Measurements from ENCODE around the gene CD3E.
A peak's percentile ranks its signal among the peaks of the same experiment; 100 is the strongest.
"Not testable (repeated sequence)": the region's sequence is repeated elsewhere in the genome, so short reads cannot be mapped to it uniquely, and the experiment has no call there.

Gene CD3E

DNA sequence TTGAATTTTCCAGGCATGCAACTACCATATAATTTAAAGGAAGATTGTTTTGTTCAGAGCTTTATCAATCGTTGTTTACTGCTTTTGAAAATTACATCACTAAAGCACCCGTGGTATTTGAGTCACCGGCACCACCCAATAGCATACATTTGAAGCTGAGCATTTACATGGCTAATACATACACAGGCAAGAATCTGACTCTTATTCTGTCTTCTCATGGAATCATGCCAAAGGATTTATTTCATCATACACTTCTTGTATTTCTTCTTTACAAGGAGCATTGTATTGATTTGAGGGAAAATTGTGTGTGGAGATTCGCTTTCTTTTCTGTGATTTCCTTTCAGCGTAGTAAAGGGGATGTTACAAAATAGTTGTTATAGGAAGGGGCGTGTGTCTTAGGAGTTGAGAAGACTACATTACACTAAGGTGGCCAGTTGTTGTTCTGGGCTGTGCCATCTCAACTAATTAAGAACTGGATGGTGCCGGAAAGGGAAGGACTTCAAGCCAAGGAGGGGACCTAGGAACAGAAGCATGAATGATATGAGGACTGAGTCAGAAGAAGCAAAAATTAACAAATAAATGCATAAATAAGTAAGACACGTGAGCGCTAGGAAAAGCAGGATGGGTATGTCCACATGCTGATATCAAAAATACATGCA, 12.9 kb upstream of the CD3E start:
- DNase-seq = no peak

DNA sequence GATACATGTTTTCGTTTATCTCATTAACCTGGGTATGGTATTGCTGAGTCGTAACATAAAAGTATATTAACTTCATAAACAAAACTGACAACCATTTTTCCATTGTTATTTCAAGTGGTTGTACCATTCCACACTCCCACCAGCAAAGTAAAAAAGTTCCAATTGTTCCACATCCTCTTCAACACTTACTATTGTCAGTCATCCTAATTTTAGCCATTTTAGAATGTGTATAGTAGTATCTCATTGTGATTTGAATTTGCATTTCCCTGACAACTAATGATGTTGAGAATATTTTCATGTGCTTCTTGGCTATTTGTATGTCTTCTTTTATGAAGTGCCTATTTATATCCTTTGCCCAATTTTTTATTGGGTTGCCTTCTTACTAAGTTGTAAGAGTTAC, 10.5 kb upstream of the CD3E start:
- DNase-seq = no peak

DNA sequence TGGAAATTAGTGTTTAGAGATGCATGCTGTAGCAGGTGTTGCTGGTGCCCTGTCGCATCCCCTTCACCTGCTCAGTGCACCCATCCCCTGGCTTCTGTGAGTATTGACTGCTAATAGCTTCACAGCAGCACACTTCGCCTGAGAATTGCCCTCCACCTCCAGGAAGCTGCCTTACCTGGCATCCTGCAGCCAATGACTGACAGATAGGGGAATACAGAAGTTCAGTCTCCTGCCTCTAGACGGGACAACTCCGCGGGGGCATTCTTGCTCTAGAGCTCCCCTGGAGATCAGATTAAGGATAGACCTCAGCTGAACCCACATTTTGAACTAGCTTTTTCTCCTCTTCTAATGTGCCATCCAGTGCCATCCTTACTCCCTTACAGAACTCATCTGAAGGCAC, 9.3 kb upstream of the CD3E start:
- DNase-seq = no peak

DNA sequence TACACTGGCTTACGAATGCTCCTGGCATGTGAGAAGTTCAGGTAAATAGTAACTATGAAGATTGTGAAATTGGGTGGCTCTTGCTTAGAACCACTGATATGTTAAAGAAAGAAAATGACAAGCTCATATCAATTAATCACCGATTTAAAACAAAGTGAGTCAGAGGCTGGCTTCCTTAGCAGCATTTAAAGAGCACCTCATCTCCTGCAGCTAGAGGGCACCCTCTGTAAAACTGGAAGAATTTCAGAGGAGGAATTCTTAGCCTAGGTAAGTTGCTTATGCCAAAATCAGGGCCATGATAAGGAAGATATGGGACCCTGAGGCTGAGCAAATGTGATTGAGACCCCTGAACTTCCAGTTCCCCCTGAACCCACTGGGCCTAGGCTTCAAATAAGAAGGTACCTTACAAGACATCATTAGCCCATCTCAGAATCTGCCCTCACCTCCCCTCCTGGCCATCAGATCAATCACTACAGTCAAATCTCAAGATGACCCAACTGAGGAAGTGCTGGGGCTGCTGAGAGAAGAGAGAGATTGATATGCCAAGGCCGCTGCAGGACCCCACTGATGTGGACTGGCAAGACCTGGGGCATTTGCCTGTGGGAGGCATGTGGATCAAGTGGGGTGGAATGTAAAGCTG, 8.6 kb upstream of the CD3E start:
- DNase-seq = peak; percentile 69

DNA sequence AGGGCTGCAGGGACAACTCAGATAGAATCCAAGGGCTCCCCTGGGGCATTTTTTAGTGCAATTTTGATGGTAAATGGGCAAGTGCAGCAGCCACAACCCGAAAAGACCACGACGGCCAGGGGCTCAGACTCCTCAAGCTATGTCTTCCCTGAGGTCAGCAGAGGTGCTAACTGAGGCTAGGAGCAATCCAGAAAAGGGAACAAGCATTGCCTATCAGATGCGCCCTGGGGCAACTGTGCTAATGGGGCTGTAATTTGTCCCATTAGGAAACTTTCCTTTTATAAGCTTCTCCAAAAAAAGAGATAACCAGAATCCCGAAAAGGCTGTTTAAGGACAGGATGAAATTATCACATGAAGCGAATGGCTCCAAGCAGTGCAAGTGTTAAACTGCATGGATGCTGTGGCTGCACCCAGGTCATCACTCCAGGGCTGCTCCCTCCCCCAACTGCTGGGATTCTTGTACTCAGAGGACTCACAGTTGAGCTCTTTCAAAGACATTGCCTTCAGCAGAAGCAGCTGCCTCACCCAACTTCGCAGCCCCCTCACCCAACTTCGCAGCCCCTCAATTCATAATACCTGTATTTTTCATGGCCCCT, 2.8 kb upstream of the CD3E start:
- DNase-seq = no peak

DNA sequence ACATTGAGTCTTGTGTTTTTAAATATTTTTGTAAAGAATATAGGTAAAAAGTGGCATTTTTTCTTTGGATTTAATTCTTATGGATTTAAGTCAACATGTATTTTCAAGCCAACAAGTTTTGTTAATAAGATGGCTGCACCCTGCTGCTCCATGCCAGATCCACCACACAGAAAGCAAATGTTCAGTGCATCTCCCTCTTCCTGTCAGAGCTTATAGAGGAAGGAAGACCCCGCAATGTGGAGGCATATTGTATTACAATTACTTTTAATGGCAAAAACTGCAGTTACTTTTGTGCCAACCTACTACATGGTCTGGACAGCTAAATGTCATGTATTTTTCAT, 333 bp upstream of the CD3E start:
- peak; percentile 28 for DNase-seq

DNA sequence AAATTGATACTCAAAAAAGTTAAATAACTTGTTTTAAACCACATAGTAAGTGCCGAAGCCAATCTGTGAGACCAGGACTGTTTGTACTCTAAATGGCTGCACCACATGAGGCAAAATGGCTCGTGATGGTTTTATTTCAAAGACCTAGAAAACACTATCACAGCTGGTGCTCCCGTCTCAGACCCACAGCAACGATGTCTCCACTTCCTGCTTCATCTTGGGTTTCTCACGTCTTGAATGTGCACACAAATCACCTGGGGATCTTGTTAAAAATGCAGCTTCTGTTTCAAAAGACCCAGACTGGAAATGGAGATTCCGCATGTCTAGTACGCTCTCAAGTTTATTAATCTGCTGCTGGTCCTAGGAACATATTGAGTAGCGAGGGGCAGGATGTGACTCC, 1.2 kb downstream of the CD3E start:
- DNase-seq = peak; percentile 71

DNA sequence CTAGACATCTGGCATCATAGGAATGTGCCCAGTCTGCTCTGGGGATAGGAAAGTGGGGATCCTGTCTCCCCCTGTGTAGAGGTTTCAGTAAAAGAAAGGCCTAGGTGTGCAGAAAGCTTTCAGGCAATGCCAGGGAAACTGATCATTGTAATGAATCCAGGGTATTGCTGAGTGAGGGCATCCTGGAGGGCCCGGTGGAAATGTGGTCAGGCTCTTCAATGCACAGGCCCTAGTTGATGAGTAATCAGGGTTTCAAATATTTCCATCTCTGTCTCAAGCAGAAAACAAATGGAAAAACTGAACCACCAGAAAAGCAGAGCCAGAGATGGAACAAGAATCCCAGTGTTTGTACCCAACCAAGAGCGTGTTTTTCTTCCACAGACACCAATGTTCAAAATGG, 2.0 kb downstream of the CD3E start:
- peak; percentile 62 for DNase-seq

DNA sequence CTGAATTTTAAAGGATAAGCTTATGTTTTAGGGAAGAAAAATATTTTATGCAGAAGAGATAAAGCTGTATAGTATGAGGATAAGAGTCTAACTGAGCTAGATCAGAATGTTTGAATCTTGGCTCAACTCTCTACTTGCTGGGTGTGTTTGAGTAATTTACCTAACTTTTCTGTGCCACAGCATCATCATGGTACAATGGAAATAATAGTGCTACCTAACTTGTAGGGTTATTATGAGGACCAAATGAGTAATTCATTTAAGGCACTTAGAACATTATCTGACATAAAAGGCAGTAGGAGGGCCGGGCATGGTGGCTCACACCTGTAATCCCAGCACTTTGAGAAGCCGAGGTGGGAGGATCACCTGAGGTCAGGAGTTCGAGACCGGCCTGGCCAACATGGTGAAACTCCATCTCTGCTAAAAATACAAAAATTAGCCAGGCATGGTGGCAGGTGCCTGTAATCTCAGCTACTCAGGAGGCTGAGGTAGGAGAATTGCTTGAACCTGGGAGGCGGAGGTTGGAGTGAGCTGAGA, 4.5 kb downstream of the CD3E start:
- not testable (repeated sequence) for DNase-seq

DNA sequence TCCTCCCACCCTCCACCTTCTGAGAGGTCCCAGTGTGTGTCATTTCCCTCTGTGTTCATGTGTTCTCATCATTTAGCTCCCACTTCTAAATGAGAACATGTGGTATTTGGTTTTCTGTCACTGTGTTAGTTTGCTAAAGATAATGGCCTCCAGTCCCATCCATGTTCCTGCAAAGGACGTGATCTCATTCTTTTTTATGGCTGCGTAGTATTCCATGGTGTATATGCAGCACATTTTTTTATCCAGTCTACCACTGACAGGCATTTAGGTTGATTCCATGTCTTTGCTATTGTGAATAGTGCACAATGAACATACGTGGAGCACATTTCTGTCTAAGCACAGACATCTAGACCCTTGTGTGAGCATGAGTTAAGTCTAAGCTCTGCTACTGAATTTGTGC, 5.7 kb downstream of the CD3E start:
- DNase-seq = no peak

DNA sequence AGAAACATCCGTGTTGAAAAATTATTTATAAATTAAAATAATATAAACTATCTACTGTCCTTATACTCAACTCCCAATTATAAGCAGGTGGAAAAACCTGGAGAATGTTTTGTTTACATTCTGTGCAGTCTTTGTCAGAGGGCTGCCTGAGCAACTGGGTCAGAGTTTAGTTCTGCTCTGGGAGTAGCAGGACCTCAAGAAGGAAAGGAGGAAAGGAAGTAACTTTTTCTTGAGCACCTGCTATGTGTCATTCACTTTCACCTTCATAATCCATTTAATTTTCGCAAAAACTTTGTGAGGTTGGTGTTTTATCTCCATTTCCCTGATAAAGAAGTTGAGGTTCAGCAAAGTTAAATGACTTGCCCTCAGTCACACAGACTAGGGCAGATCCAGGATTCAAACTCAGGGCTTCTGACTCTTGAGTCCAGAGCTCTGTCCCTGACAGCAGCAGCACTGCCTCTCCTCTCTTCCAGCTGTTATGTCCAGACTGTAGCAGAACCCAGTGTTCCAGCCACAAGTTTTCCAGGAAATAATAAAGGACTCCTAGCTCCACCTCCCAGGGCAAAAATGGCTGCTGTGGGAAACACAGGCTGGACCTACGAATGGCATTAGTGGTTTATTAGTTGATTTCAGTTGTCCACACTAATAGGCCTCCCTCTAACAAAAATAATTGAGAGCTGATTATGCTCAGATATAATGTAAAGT, 6.4 kb downstream of the CD3E start:
- DNase-seq = no peak

DNA sequence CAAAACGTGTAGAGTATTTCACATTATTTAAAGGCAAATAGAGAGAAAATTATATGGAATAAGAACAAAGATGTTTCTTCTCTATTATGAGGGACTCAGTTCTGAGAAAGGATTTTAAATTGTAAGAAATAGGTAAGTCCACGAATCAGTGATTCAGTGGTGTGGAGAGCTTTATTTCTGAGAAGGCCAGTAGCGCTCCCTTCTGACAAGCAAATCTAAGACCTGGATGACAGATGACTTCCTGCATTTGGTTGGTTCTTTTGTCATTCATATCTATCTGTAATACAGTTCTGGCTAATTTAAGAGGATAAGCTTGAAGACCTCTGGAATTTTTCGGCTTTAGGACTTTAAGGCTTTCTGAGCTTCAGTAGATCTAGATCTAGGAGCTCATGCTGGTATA, 7.0 kb downstream of the CD3E start:
- DNase-seq = no peak

DNA sequence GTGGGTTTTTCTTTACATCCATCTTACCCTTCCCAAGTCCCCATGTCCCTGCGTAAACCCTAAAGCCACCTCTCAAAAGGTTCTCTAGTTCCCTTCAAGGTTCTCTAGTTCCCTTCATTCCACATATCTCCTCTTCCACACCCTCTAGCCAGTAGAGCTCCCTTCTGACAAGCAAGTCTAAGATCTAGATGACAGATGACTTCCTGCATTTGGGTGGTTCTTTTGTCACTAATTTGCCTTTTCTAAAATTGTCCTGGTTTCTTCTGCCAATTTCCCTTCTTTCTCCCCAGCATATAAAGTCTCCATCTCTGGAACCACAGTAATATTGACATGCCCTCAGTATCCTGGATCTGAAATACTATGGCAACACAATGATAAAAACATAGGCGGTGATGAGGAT, 7.8 kb downstream of the CD3E start:
- no peak for DNase-seq

DNA sequence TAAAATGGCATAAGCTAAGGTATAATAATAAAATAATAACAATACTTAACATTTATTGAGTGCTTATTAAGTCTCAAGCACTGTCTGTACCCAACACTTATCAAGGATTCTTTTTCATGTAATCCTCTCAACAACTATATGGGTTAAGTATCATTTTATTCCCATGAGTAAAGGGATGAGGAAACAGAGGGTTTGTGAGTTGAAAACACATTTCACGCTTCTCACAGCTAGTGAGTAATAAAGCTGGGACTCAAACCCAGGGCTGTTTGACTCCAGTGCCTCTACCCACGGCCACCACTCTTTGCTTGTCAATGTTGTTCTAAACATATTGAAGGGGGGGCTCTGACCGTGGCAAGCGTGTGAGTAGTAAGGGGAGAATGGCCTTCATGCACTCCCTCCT, 8.7 kb downstream of the CD3E start:
- DNase-seq = no peak

DNA sequence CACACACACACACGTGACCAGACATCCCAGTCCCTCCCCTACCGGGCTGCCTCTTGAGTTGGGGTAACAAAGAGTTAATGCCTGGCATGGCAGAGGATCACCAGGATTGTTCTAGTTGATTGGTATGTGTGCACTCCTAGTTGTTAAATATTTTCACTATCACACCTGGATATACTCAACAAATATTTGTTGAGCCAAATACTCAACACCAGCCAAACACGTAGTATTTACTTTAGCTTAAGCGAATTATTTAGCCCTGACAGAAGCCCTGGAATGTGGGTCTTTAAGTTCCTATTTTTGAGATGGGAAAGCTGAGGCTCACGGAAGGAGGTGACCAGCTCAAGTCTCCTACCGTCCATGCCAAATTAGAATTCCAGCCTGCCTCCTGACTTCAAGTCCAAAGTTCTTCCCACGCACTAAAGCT, 10.5 kb downstream of the CD3E start:
- DNase-seq = no peak

DNA sequence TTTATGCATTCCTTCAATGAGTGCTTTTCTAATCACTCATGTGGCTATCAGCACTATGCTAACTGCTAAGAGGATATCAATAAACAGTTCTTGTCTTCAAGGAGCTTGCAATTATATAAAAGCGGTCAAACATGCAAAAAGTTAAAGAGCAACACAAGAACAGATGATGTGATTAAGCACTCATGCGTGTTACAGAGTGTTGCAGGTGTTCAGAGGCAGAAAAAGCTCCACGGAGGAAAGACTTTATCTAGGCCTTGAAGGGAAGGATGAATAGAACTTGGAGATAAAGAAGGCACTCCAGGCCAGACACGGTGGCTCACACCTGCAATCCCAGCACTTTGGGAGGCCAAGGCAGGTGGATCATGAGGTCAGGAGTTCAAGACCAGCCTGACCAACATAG, 13.6 kb downstream of the CD3E start:
- no peak for DNase-seq

DNA sequence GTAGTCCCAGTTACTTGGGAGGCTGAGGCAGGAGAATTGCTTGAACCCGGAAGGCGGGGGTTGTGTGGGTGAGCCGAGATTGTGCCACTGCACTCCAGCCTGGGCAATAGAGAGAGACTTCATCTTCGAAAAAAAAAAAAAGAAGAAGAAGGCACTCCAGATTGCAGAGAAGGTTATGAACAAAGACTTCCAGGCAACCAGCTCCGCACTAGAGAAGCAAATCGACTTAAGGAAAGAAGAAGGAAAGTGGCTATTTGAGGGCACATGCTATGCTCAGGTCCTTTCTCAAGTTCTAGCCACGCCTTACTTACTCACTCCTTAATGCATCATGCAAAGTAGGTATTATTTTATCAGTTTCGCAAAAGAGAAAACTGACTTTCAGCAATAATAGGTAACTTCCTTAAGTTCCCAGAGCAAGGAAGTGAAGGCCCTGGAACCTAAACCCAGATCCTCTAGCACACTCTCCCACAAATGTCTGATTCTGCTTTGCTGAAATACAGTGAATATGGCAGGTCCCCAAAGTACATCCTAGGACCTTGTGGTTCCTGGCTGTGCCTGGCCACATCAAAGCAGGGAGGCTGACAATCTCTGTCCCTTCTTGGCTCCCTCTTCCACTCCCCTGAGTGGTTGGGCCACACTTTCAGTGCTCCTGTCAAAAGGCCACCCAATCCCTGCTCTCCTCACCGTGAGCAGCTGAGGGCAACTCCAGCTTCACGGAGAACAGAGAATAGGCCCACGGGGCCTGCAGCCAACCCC, 14.2 kb downstream of the CD3E start:
- no peak for DNase-seq

DNA sequence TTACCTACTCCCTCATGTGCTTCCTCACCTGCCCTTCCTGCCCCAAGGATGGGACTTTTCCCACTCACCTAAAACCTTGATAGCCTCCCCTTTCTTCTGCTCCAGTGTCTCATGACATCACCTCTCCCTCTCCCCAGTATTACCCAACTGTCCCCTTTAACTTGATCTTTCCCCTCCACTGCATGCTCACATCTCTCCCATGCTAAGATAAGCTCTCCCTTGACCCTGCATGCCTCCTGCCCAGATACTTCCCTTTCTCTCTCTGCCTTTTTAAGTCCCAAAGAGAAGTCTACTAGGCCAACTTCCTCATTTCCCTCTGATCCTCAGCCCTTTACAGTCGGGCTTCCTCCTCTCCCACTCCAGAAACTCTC, 14.8 kb downstream of the CD3E start:
- DNase-seq = no peak

DNA sequence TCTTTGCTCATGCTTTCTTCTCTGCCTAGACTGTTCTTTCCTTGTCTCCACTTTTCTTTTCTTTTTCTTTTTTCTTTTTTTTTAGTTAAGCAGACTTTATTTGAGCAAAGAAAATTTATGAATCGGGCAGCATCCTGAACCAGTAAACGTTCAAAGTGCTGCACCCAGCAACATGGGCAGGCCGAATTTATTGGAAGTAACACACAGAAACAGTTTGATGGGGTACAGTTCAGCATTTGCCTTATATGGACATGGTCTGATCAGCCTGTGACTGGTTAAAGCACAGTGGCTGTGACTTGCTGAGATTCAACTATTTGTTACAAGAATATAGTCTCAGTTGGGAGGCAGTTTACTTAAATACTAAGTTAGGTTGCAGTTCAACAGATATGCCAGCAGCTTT, 16.0 kb downstream of the CD3E start:
- no peak for DNase-seq

DNA sequence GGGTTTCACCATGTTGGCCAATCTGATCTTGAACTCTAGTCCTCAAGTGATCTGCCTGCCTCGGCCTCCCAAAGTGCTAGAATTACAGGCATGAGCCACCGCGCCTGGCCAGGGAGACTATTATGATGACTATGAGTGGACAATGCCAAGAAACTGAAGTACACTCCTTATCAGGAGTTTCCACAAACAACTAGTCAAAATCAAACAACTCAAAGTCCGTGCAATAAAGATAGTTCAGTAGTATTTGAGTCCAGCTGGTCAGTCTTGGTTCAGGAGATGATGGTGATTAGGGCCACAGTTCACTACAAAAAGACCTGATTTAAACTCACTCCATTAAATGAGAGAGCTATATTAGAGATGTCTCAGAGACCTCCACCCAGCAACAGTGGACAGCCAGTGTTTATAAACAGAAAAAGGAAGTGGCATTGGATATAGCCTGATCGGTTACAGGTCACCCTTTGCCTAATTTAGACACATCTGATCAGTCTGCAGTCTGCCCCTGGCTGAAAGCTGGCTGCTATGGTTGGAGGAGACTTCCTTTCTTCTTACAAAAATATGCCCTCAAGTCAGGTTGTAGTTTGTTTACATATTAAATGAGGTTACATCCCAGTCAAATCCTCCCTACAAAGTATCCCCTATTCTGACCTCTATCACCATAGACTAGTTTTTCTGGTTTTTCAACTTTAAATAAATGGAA, 17.0 kb downstream of the CD3E start:
- no peak for DNase-seq

DNA sequence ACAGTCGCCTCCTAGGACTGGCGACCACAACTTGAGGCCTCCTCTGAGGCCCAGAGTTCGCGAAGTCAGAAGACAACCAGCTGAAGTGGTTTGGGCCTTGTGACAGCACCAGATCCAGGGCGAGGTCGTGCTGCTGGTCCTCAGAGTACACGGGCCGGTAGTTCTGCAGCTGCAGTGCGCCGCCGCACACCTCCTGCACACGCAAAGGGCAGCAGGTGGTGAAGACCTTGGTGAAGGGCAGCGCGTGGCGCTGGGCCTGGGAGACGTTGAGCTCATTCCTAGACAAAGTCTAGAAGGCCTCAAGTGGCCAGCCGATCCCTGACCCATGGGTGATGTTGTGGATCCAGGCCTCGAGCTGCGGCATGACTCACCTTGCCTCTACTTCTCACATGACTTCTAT, 18.2 kb downstream of the CD3E start:
- no peak for DNase-seq

DNA sequence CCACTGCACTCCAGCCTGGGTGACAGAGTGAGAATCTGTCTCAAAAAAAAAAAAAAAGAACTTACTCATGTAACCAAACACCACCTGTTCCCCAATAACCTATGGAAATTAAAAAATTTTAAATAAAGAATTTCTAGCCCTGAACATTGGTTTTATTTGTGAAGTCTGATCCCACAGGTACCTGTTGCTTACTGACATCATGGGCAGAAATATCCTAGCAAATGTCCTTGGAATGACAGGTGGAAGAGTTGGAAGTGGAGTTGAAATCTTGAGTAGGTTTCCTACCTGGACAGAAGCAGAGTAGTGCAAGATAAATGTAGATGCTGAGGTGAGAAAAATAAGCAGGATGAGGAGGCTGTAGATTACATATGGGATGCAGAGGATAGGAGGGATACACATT, 20.8 kb downstream of the CD3E start:
- DNase-seq = no peak

DNA sequence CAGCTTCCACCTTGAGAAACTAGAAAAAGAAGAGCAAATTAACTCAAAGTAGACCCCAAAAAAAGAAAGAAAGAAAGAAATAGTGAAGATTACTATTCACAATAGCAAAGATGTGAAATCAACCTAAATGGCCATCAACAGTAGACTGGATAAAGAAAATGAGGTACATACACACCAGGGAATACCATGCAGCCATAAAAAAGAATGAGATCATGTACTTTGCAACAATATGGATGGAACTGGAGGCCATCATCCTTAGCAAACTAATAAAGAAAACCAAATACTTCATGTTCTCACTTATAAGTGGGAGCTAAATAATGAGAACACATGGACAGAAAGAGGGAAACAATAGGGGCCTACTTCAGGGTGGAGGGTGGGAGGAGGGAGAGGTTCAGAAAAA, 24.2 kb downstream of the CD3E start:
- DNase-seq = no peak

All from CD4-positive, alpha-beta T cell treated with Interleukin-17A for 4 hours (primary cell).